ENCODE data around the gene NDUFV2. TPM values are rescaled to one million over a fixed set of nuclear protein-coding genes. Genes with fewer than 3 reads are reported as not detected.

Gene NDUFV2
- polyA plus RNA-seq, 1 experiment, result 207 TPM

DNA sequence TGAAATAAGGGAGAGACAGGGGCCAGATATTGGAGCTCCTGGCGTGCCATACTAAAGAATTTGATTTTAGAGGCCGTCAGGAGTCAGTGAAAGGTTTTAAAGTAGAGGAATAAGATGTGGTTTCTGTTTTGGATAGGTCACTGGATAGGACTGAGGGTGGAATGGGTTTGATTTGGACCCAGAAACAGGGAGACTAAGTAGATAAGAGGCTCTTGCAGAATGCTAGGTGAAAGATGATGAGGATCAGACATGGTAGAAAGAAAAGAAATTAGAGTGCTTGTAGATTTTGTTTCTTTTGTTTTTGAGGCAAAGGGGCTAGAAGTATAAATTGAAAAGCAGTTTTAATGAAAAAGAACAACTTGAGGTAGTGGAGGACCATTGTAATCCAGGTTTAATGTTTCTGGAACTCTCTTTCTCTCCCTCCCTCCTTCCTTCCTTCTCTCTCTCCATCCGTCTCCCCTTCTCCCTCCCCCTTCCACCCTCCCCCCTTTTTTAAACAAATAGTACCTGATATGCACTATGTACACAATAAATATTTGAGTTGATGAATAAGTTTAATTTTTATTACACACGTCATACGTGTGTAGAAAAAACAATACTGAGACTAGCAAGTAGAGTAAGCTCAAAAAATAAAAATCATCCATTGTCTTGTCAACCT lies 1.9 kb downstream of the NDUFV2 start:
- H3K9me3 ChIP-seq (ENCODE audit: control insufficient read depth, insufficient read depth, low read length), result peaks cover 3% of the 10 kb centered on the region; the same call in 1 of the 2 replicates
- H3K27ac ChIP-seq (ENCODE audit: low read depth, low read length), result no peak overlapping the region
- peak overlapping the region; percentile 83 for H3K4me3 ChIP-seq (ENCODE audit: low read depth, low read length)
- no peak for DNase-seq (ENCODE audit: low read depth, low spot score)
- ChIA-PET POLR2A (interaction anchor here (0.7 to 2.3 kb wide), 3 partner anchors 12 to 86 kb away, joined by 6 to 11 read pairs (median 8); partner anchors contain the start of gene ANKRD12), CTCF (interaction anchor here (1.6 kb wide), 1 partner anchor 31 kb away, joined by 5 read pairs; no protein-coding TSS in a partner anchor)
- H3K27me3 ChIP-seq (ENCODE audit: control insufficient read depth, insufficient read depth, low read length), result no peaks in the 10 kb centered on the region
- TF ChIP-seq, protein P1, sequence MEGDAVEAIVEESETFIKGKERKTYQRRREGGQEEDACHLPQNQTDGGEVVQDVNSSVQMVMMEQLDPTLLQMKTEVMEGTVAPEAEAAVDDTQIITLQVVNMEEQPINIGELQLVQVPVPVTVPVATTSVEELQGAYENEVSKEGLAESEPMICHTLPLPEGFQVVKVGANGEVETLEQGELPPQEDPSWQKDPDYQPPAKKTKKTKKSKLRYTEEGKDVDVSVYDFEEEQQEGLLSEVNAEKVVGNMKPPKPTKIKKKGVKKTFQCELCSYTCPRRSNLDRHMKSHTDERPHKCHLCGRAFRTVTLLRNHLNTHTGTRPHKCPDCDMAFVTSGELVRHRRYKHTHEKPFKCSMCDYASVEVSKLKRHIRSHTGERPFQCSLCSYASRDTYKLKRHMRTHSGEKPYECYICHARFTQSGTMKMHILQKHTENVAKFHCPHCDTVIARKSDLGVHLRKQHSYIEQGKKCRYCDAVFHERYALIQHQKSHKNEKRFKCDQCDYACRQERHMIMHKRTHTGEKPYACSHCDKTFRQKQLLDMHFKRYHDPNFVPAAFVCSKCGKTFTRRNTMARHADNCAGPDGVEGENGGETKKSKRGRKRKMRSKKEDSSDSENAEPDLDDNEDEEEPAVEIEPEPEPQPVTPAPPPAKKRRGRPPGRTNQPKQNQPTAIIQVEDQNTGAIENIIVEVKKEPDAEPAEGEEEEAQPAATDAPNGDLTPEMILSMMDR (IDR thresholded peaks at IDR 0.05; ENCODE audit: low read depth, low read length), result no peak

DNA sequence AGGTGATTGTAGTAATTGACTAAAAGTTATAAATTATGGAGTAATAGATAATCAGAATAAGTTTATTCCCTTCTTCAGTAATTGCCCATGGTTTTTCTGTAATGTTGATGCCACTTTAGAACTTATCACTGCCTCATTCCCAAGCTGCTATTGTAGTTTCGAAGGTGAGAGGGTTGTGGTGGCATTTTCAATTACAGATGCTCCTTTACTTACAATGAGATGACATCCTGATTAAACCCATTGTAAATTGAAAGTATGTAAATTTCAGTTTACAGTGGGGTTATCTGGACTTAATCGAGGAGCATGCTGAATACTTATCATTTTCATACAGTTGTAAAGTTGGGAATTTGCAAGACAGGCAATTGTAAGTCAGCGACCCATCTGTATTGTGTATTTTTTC lies 2.9 kb downstream of the NDUFV2 start:
- POLR2A ChIA-PET, result interaction anchor here (0.9 kb wide), 1 partner anchor 11 kb away, joined by 6 read pairs; no protein-coding TSS in a partner anchor
- Histone ChIP-seq H3K4me3 (ENCODE audit: low read depth, low read length) (peak overlapping the region; percentile 83), H3K9me3 (ENCODE audit: control insufficient read depth, insufficient read depth, low read length) (peaks cover 3% of the 10 kb centered on the region; the same call in 1 of the 2 replicates), H3K27ac (ENCODE audit: low read depth, low read length) (no peak overlapping the region), H3K27me3 (ENCODE audit: control insufficient read depth, insufficient read depth, low read length) (no peaks in the 10 kb centered on the region)
- TF ChIP-seq, protein P1 (IDR thresholded peaks at IDR 0.05; ENCODE audit: low read depth, low read length), result no peak
- no peak for DNase-seq (ENCODE audit: low read depth, low spot score)
- CTCF ChIA-PET, result no interaction called here

GRCh38 chr18:9106094-9106493 lies 3.6 kb downstream of the NDUFV2 start:
- TF ChIP-seq, protein P1 (IDR thresholded peaks at IDR 0.05; ENCODE audit: low read depth, low read length), result no peak
- POLR2A ChIA-PET, result no interaction called here
- CTCF ChIA-PET, result interaction anchor here (0.7 kb wide), 1 partner anchor 33 kb away, joined by 3 read pairs; no protein-coding TSS in a partner anchor
- H3K4me3 ChIP-seq (ENCODE audit: low read depth, low read length), result peak overlapping the region; percentile 83
- H3K27me3 ChIP-seq (ENCODE audit: control insufficient read depth, insufficient read depth, low read length), result no peaks in the 10 kb centered on the region
- H3K27ac ChIP-seq (ENCODE audit: low read depth, low read length), result no peak overlapping the region
- peaks cover 3% of the 10 kb centered on the region; the same call in 1 of the 2 replicates for H3K9me3 ChIP-seq (ENCODE audit: control insufficient read depth, insufficient read depth, low read length)
- no peak for DNase-seq (ENCODE audit: low read depth, low spot score)

DNA sequence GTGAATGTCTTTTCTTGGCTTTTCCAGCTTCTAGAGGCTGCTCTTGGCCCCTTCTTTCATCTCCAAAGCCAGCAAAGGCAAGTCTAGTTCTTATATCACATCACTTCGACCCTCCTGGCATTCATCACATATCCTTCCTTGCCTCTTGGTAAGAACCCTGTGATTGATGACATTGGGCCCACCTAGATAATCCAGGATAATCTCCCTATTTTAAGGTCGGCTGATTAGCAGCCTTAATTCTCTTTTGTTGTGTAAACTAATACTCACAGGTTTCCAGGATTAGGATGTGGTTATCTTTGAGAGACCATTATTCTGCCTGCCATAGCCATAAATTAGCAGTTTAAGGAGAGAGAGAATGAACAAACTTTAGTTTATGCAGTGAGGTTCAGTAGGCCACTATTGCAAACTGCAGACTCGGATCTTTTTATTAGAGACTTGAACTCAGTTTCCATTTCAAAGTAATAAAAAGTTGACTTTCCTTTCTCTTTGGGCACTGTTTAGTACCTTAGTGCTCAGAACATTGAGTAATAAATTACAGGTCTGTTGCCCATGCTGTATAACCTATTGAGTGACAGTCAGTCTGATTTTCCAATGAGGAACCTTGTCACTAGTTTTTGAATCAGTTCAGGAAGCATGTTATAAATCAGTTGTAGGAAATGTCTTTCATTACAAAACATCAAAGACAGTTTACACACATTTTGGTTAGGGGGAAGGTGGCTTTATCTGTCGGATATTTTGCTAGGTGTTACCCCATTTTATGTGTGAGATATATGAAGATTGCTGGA lies 4.5 kb downstream of the NDUFV2 start:
- POLR2A ChIA-PET, result no interaction called here
- TF ChIP-seq, protein P1 (IDR thresholded peaks at IDR 0.05; ENCODE audit: low read depth, low read length), result no peak
- H3K27me3 ChIP-seq (ENCODE audit: control insufficient read depth, insufficient read depth, low read length), result no peaks in the 10 kb centered on the region
- CTCF ChIA-PET, result no interaction called here
- H3K4me3 ChIP-seq (ENCODE audit: low read depth, low read length), result no peak overlapping the region; the same call in 1 of the 2 replicates
- DNase-seq (ENCODE audit: low read depth, low spot score), result no peak
- H3K27ac ChIP-seq (ENCODE audit: low read depth, low read length), result no peak overlapping the region
- peaks cover 3% of the 10 kb centered on the region; the same call in 1 of the 2 replicates for H3K9me3 ChIP-seq (ENCODE audit: control insufficient read depth, insufficient read depth, low read length)

DNA sequence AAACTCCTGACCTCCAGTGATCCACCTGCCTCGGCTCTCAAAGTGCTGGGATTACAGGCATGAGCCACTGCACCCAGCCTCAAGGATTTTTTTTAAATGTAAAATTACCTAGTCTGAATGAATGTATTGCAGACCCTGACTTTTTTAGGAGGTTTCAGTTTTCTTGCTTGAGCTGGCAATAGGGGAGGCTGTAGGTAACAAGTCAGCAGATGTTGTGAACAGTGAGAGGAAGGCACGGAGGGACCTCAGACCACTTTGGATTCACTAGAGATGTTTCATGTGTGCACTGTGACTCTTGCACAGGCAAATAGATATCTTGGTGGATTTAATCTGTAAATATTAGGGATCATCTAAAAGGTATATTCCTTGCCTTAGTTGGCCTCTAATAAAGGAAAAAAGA lies 6.4 kb downstream of the NDUFV2 start:
- H3K4me3 ChIP-seq (ENCODE audit: low read depth, low read length), result no peak overlapping the region
- ChIA-PET CTCF (interaction anchor here (1.2 kb wide), 1 partner anchor 35 kb away, joined by 7 read pairs; no protein-coding TSS in a partner anchor), POLR2A (no interaction called here)
- no peaks in the 10 kb centered on the region for H3K27me3 ChIP-seq (ENCODE audit: control insufficient read depth, insufficient read depth, low read length)
- TF ChIP-seq, protein P1 (IDR thresholded peaks at IDR 0.05; ENCODE audit: low read depth, low read length), result no peak
- no peak overlapping the region for H3K27ac ChIP-seq (ENCODE audit: low read depth, low read length)
- DNase-seq (ENCODE audit: low read depth, low spot score), result no peak
- H3K9me3 ChIP-seq (ENCODE audit: control insufficient read depth, insufficient read depth, low read length), result no peaks in the 10 kb centered on the region

Data from AG04450 (cell line).